ENCODE measurements around the gene TMEM74B. TPM values are rescaled to one million over a fixed set of nuclear protein-coding genes. Genes with fewer than 3 reads are reported as not detected.

Gene TMEM74B
- total and polyA plus RNA-seq, 9 of the 15 experiments (the other 6 are each of a cell fraction or from before 2014, with no cell fraction given) = 0.24 to 19.0 (median 7.5) TPM

GRCh38 chr20:1199212-1199873, 14.6 kb upstream of the TMEM74B start (continued):
- TF ChIP-seq CTCF (IDR thresholded peaks at IDR 0.05 in 2 of 3, conservative IDR thresholded peaks at IDR 0.05 in 1 of 3; ENCODE audit: insufficient read depth in 2 of 3, low read depth in 1 of 3, low read length in 3 of 3) = peak in 2 of 3 experiments; percentile 5 to 7; a peak in 1 of 6 replicates
- 0 out of 2 replicates have a peak, but pooled peaks have one; percentile 16 for TF ChIP-seq L3MBTL2 (IDR thresholded peaks at IDR 0.05)
- no peak for TF ChIP-seq GTF2A2 (tag; IDR thresholded peaks at IDR 0.05)
- no peak for TF ChIP-seq GTF2F1 (IDR thresholded peaks at IDR 0.05; ENCODE audit: low read depth, low read length)
- TF ChIP-seq ARNT (IDR thresholded peaks at IDR 0.05) = no peak

GRCh38 chr20:1198751-1199150, 14.0 kb upstream of the TMEM74B start:
- ChIA-PET CTCF (ENCODE audit: low intra/inter-chr PET ratio) (no interaction called here), POLR2A (interaction anchor here (1.3 kb wide), 1 partner anchor 11 kb away, joined by 3 read pairs; no protein-coding TSS in a partner anchor)
- no peaks in the 10 kb centered on the region for H3K27me3 ChIP-seq (ENCODE audit: control insufficient read depth in 2 of 2, insufficient read depth in 2 of 2, low read length in 2 of 2)
- H3K36me3 ChIP-seq (ENCODE audit: control insufficient read depth, insufficient read depth, low read length) = no peaks in the 10 kb centered on the region
- in situ Hi-C loops (cut with MboI) (loop anchor here (10.0 kb wide), 1 partner anchor 384 kb away; no protein-coding TSS in a partner anchor), intact Hi-C loops (cut with micrococcal nuclease) (no loop called here)
- no peaks in the 10 kb centered on the region for H4K20me1 ChIP-seq (replicated peaks; ENCODE audit: control insufficient read depth, insufficient read depth, low read length)
- H3K9me3 ChIP-seq (replicated peaks; ENCODE audit: control insufficient read depth, insufficient read depth, low read depth, low read length) = no peaks in the 10 kb centered on the region
- H3K27ac ChIP-seq (ENCODE audit: extremely low read depth, low read depth, low read length) = no peak overlapping the region
- no peak for ATAC-seq
- H3K9me1 ChIP-seq (ENCODE audit: control insufficient read depth, insufficient read depth, low read length) = no peaks in the 10 kb centered on the region
- no peak overlapping the region for H3K9ac ChIP-seq (ENCODE audit: insufficient read depth in 1 of 2, low read depth in 2 of 2, low read length in 2 of 2)
- no peak overlapping the region for H3K4me3 ChIP-seq
- peaks cover 0 to 4% of the 10 kb centered on the region in 2 experiments; a peak in 1 of 5 replicates for H3K4me1 ChIP-seq (replicated peaks in 1 of 2; ENCODE audit: control insufficient read depth in 2 of 2, insufficient read depth in 2 of 2, low read length in 2 of 2)
- H3K79me2 ChIP-seq (ENCODE audit: control insufficient read depth, insufficient read depth, low read length) = no peaks in the 10 kb centered on the region
- no peak for TF ChIP-seq YY1 (IDR thresholded peaks at IDR 0.05; ENCODE audit: borderline replicate concordance in 1 of 3, control insufficient read depth in 1 of 3, extremely low read depth in 1 of 3, insufficient read depth in 3 of 3, insufficient read length in 1 of 3, insufficient replicate concordance in 2 of 3, low read depth in 1 of 3, low read length in 2 of 3)
- TF ChIP-seq PRPF4 (IDR thresholded peaks at IDR 0.05; ENCODE audit: insufficient read depth, low read depth, low read length, poor library complexity, severe bottlenecking) = no peak
- TF ChIP-seq CREM (IDR thresholded peaks at IDR 0.05; ENCODE audit: low read depth) = no peak
- H3K4me2 ChIP-seq (ENCODE audit: insufficient read depth, low read length) = no peak overlapping the region
- 100% methylated on average over 1 of the region's 5 CpGs for WGBS (ENCODE audit: insufficient coverage, low coverage, missing lambda C conversion rate)
- no peak for FAIRE-seq
- no TSS peak for BruUV-seq (replicated peaks)
- 0 out of 2 replicates have a peak overlapping the region, but pooled peaks have one; percentile 32 for H2AFZ ChIP-seq (ENCODE audit: low read depth, low read length)
- no peak for DNase-seq (ENCODE audit: extremely low read depth in 1 of 4, low spot score in 3 of 4)

Measured in K562 (cell line).